ENCODE data around the gene VENTX. TPM values are rescaled to one million over a fixed set of nuclear protein-coding genes. Genes with fewer than 3 reads are reported as not detected.

Gene VENTX
- total and polyA plus RNA-seq, 2 donors: 0.09 to 1.5 TPM

GRCh38 chr10:133200621-133201031, 37.0 kb upstream of the VENTX start:
- 94% methylated on average over 15 of the region's 15 CpGs for WGBS
- DNase-seq (ENCODE audit: low read depth in 6 of 9, low spot score in 9 of 9): no peak

DNA sequence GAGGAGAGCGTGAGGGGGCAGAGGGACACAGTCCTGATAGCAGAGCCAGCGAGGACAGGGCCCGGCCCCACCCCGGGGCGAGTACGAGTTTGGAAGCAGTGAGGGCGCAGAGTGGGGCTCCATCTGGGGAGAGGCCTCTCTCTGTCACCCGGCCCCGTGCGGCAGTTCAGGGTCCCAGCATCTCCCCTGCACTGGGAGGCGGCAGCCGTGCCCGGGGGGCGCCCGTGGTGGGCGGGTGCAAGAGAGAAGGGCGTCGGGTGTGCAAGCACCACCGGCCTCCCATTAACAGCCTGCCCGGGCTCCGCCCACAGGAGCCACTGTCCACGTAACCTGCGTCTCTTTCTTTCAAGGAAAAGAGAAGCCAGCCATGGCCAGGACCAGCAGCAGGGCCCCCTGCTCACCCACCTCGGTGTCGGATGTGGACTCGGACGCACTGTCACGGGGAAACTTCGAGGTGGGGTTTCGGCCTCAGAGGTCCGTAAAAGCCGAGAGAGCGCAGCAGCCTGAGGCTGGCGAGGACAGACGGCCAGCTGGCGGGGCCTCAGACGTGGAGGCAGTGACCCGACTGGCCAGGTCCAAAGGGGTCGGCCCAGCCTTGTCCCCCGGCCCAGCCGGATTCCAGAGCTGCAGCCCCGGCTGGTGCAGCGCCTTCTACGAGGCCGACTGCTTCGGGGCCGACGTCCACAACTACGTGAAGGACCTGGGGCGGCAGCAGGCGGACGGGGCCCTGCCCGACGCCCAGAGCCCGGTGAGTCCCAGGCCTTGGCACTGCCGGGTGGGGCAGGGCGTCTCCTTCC, 36.3 kb upstream of the VENTX start:
- Histone ChIP-seq H3K4me1 (ENCODE audit: control insufficient read depth in 2 of 2, insufficient read depth in 2 of 2, low read length in 2 of 2) (no peaks in the 10 kb centered on the region), H3K27ac (ENCODE audit: low read depth in 1 of 2, low read length in 1 of 2) (no peak overlapping the region), H3K4me3 (ENCODE audit: low read length in 2 of 2) (no peak overlapping the region), H3K27me3 (ENCODE audit: control insufficient read depth in 2 of 2, insufficient read depth in 1 of 2, low read length in 1 of 2) (no peaks in the 10 kb centered on the region), H3K36me3 (ENCODE audit: control insufficient read depth in 2 of 2, insufficient read depth in 2 of 2, low read length in 1 of 2) (no peaks in the 10 kb centered on the region), H3K9me3 (ENCODE audit: control insufficient read depth in 2 of 2, insufficient read depth in 1 of 2, low read length in 1 of 2) (no peaks in the 10 kb centered on the region)
- DNase-seq (ENCODE audit: low read depth in 6 of 9, low spot score in 9 of 9): no peak
- WGBS: 94% methylated on average over 57 of the region's 57 CpGs

More at GRCh38 chr10:133200621-133201031, 37.0 kb upstream of the VENTX start:
- Histone ChIP-seq H3K27ac (ENCODE audit: low read depth in 1 of 2, low read length in 1 of 2) (no peak overlapping the region), H3K4me1 (ENCODE audit: control insufficient read depth in 2 of 2, insufficient read depth in 2 of 2, low read length in 2 of 2) (no peaks in the 10 kb centered on the region), H3K9me3 (ENCODE audit: control insufficient read depth in 2 of 2, insufficient read depth in 1 of 2, low read length in 1 of 2) (no peaks in the 10 kb centered on the region), H3K36me3 (ENCODE audit: control insufficient read depth in 2 of 2, insufficient read depth in 2 of 2, low read length in 1 of 2) (no peaks in the 10 kb centered on the region), H3K27me3 (ENCODE audit: control insufficient read depth in 2 of 2, insufficient read depth in 1 of 2, low read length in 1 of 2) (no peaks in the 10 kb centered on the region), H3K4me3 (ENCODE audit: low read length in 2 of 2) (no peak overlapping the region)

GRCh38 chr10:133201948-133202725, 35.5 kb upstream of the VENTX start:
- H3K9me3 ChIP-seq (ENCODE audit: control insufficient read depth in 2 of 2, insufficient read depth in 1 of 2, low read length in 1 of 2): no peaks in the 10 kb centered on the region

GRCh38 chr10:133202778-133203651, 34.6 kb upstream of the VENTX start:
- no peak overlapping the region for H3K4me3 ChIP-seq (ENCODE audit: low read length in 2 of 2)
- no peak for DNase-seq (ENCODE audit: low read depth in 6 of 9, low spot score in 9 of 9)
- H3K36me3 ChIP-seq (ENCODE audit: control insufficient read depth in 2 of 2, insufficient read depth in 2 of 2, low read length in 1 of 2): no peaks in the 10 kb centered on the region
- 90% methylated on average over 59 of the region's 62 CpGs for WGBS
- H3K27ac ChIP-seq (ENCODE audit: low read depth in 1 of 2, low read length in 1 of 2): no peak overlapping the region
- no peaks in the 10 kb centered on the region for H3K4me1 ChIP-seq (ENCODE audit: control insufficient read depth in 2 of 2, insufficient read depth in 2 of 2, low read length in 2 of 2)
- no peaks in the 10 kb centered on the region for H3K9me3 ChIP-seq (ENCODE audit: control insufficient read depth in 2 of 2, insufficient read depth in 1 of 2, low read length in 1 of 2)
- H3K27me3 ChIP-seq (ENCODE audit: control insufficient read depth in 2 of 2, insufficient read depth in 1 of 2, low read length in 1 of 2): no peaks in the 10 kb centered on the region

More at GRCh38 chr10:133201948-133202725, 35.5 kb upstream of the VENTX start:
- Histone ChIP-seq H3K4me1 (ENCODE audit: control insufficient read depth in 2 of 2, insufficient read depth in 2 of 2, low read length in 2 of 2) (no peaks in the 10 kb centered on the region), H3K27me3 (ENCODE audit: control insufficient read depth in 2 of 2, insufficient read depth in 1 of 2, low read length in 1 of 2) (no peaks in the 10 kb centered on the region), H3K27ac (ENCODE audit: low read depth in 1 of 2, low read length in 1 of 2) (no peak overlapping the region), H3K36me3 (ENCODE audit: control insufficient read depth in 2 of 2, insufficient read depth in 2 of 2, low read length in 1 of 2) (no peaks in the 10 kb centered on the region), H3K4me3 (ENCODE audit: low read length in 2 of 2) (no peak overlapping the region)
- 88% methylated on average over 29 of the region's 29 CpGs for WGBS
- DNase-seq (ENCODE audit: low read depth in 6 of 9, low spot score in 9 of 9): no peak

GRCh38 chr10:133203652-133204195, 33.9 kb upstream of the VENTX start:
- Histone ChIP-seq H3K4me3 (ENCODE audit: low read length in 2 of 2) (no peak overlapping the region), H3K27ac (ENCODE audit: low read depth in 1 of 2, low read length in 1 of 2) (no peak overlapping the region), H3K4me1 (ENCODE audit: control insufficient read depth in 2 of 2, insufficient read depth in 2 of 2, low read length in 2 of 2) (no peaks in the 10 kb centered on the region), H3K27me3 (ENCODE audit: control insufficient read depth in 2 of 2, insufficient read depth in 1 of 2, low read length in 1 of 2) (no peaks in the 10 kb centered on the region), H3K9me3 (ENCODE audit: control insufficient read depth in 2 of 2, insufficient read depth in 1 of 2, low read length in 1 of 2) (no peaks in the 10 kb centered on the region), H3K36me3 (ENCODE audit: control insufficient read depth in 2 of 2, insufficient read depth in 2 of 2, low read length in 1 of 2) (no peaks in the 10 kb centered on the region)
- 90% methylated on average over 31 of the region's 31 CpGs for WGBS
- DNase-seq (ENCODE audit: low read depth in 6 of 9, low spot score in 9 of 9): no peak

DNA sequence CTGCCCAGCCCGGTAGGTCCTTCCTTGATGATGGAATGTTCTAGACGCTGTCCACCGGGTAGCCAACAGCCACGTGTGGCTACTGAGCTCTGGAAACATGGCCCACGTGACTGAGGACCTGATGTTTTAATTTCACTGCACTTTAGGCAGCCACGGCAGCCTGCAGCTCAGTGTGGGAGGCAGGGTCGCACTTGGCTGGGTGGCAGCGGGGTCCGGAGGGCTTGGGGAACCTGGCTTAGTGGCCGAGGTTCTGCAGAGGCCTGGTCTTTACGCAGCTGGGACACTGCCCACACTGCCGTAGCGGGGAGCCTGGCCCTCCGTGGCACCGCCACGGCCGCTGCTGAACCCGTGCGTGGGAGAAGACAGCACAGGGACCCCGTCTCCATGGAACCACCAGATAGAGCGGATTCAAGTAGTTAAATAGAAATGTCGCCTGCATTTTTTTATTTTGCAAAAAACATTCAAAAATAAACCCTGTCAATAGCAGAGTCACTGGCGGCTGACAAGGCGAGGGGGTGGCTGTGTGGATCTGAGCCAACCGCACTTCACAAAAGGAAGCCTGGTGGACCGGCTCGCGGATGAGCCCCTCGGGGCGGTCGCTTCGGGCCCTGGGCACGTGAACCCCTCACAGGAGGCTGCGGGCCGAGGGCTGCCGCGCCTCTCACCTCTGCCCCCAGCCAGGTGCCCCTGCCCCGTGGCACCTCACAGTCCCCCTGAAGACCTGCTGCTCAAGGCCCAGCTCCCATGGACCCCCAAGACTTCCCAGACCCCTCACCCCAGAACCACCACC, 33.2 kb upstream of the VENTX start:
- Histone ChIP-seq H3K36me3 (ENCODE audit: control insufficient read depth in 2 of 2, insufficient read depth in 2 of 2, low read length in 1 of 2) (no peaks in the 10 kb centered on the region), H3K4me1 (ENCODE audit: control insufficient read depth in 2 of 2, insufficient read depth in 2 of 2, low read length in 2 of 2) (no peaks in the 10 kb centered on the region), H3K27me3 (ENCODE audit: control insufficient read depth in 2 of 2, insufficient read depth in 1 of 2, low read length in 1 of 2) (no peaks in the 10 kb centered on the region), H3K4me3 (ENCODE audit: low read length in 2 of 2) (no peak overlapping the region), H3K27ac (ENCODE audit: low read depth in 1 of 2, low read length in 1 of 2) (no peak overlapping the region), H3K9me3 (ENCODE audit: control insufficient read depth in 2 of 2, insufficient read depth in 1 of 2, low read length in 1 of 2) (no peaks in the 10 kb centered on the region)
- WGBS: 94% methylated on average over 38 of the region's 38 CpGs
- DNase-seq (ENCODE audit: low read depth in 6 of 9, low spot score in 9 of 9): no peak

GRCh38 chr10:133205146-133205545, 32.5 kb upstream of the VENTX start:
- Histone ChIP-seq H3K9me3 (ENCODE audit: control insufficient read depth in 2 of 2, insufficient read depth in 1 of 2, low read length in 1 of 2) (no peaks in the 10 kb centered on the region), H3K4me1 (ENCODE audit: control insufficient read depth in 2 of 2, insufficient read depth in 2 of 2, low read length in 2 of 2) (no peaks in the 10 kb centered on the region), H3K4me3 (ENCODE audit: low read length in 2 of 2) (no peak overlapping the region), H3K27ac (ENCODE audit: low read depth in 1 of 2, low read length in 1 of 2) (no peak overlapping the region), H3K27me3 (ENCODE audit: control insufficient read depth in 2 of 2, insufficient read depth in 1 of 2, low read length in 1 of 2) (no peaks in the 10 kb centered on the region), H3K36me3 (ENCODE audit: control insufficient read depth in 2 of 2, insufficient read depth in 2 of 2, low read length in 1 of 2) (no peaks in the 10 kb centered on the region)
- WGBS: 91% methylated on average over 23 of the region's 23 CpGs
- no peak for DNase-seq (ENCODE audit: low read depth in 6 of 9, low spot score in 9 of 9)

- Histone ChIP-seq H3K27me3 (ENCODE audit: control insufficient read depth in 2 of 2, insufficient read depth in 1 of 2, low read length in 1 of 2) (no peaks in the 10 kb centered on the region), H3K36me3 (ENCODE audit: control insufficient read depth in 2 of 2, insufficient read depth in 2 of 2, low read length in 1 of 2) (no peaks in the 10 kb centered on the region), H3K27ac (ENCODE audit: low read depth in 1 of 2, low read length in 1 of 2) (no peak overlapping the region), H3K4me1 (ENCODE audit: control insufficient read depth in 2 of 2, insufficient read depth in 2 of 2, low read length in 2 of 2) (no peaks in the 10 kb centered on the region), H3K4me3 (ENCODE audit: low read length in 2 of 2) (no peak overlapping the region), H3K9me3 (ENCODE audit: control insufficient read depth in 2 of 2, insufficient read depth in 1 of 2, low read length in 1 of 2) (no peaks in the 10 kb centered on the region)
- DNase-seq (ENCODE audit: low read depth in 6 of 9, low spot score in 9 of 9): no peak
- 94% methylated on average over 17 of the region's 17 CpGs for WGBS
These were observed 31.2 kb upstream of the VENTX start for GRCh38 chr10:133206356-133207040.
